Activated T-cell treated with anti-CD3 and anti-CD28 coated beads for 48 hours (primary cell): ENCODE results near the gene PLCH2.

Experiments used
- DNase-seq: peaks from one replicate; pipeline ENCODE4 v3.0.0-alpha.2; 2020; ENCODE audit warnings: low read depth

PLCH2 gene

DNA sequence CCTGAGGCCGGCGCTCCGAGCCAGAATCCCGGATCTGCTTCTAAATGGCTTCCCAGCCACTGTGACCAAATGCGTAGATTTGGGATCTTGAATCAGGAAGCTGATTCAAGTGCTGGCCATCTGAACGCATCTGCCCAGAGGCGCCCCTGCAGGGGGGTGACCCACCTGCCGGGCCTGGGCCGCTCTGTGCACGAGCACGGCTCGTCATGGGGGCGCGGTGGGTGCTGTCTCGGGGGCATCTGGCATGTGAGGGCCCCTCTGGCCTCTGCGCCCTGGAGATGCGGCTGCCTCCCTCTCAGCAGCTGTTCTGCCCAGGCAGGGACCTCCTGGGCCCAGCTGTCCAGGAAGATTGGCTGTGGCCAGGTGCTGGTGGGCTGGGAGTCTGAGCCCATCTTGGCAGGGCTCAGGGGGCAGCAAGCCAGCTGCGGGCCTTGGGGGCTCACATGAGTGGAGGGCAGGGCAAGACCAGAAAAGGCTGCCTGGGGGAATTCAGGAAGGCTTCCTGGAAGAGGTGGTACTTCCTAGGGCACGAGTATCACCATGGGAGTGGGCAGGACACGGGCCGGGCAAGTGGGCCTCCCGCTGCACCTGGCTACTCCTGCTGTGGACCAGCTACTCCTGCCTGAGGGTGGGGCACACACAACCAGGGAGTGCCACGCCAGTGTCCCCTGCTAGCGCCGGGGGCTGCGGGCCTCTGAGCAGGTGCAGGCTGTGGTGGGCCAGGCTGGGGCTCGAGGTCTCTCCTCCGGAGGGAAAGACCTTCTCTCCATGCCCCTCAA lies 25.1 kb downstream of the PLCH2 start:
- DNase-seq, result no peak

DNA sequence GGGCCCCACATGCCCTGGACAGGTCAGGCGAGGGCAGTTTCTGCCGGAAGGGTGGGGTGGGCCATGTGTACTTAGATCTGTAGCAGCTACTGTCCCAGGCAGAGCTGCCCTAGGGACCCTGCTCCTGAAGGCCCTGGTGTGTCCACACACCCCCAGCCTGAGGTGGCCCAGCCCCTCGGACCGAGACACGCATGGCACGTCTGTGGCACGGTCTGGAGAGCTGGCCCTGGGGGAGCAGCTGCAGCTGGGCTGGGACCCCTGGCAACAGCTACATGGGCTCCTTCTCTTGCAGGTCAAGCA lies 25.7 kb downstream of the PLCH2 start:
- DNase-seq, result no peak

DNA sequence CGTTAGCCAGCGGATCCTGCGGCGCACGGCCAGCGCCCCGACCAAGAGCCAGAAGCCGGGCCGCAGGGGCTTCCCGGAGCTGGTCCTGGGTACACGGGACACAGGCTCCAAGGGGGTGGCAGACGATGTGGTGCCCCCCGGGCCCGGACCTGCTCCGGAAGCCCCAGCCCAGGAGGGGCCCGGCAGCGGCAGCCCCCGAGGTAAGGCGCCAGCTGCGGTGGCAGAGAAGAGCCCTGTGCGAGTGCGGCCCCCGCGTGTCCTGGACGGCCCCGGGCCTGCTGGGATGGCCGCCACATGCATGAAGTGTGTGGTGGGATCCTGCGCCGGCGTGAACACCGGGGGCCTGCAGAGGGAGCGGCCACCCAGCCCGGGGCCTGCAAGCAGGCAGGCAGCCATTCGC lies 26.1 kb downstream of the PLCH2 start:
- DNase-seq, result no peak

DNA sequence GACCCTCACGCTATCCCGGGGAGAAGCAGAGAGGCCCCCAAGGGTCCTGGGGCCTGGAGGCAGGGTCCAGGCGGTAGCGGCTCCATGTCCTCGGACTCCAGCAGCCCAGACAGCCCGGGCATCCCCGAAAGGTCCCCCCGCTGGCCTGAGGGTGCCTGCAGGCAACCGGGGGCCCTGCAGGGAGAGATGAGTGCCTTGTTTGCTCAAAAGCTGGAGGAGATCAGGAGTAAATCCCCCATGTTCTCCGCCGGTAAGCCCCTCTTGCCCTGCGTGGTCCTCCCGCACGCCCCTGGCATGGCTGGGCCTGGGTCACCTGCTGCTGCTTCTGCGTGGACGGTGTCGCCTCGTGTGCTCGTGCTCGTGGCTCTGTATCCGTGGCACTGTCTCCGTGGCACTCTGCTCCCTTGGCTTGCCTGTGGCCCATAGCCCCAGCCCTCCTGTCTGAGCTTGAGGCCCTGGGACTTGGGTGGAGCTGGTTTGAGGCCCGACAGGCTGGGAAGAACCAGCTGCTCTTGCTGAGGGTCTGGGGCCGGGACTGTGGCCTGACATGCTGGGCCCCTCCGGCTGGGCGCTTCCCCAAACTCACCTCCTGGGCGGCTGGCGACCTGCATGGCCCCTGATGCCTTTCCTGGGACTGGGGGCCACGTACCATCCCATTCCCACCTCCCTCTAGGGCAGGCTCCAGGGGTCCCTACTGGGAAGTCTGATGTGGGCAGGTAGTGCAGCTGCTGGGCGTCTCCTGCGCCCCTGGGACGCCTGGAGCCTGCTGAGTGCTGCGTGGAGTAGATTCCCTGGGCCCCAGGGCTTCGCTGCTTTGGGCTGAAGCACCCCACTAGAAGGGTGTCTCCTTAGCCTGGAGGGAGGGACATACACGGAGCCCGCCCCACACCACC lies 26.8 kb downstream of the PLCH2 start:
- no peak for DNase-seq

DNA sequence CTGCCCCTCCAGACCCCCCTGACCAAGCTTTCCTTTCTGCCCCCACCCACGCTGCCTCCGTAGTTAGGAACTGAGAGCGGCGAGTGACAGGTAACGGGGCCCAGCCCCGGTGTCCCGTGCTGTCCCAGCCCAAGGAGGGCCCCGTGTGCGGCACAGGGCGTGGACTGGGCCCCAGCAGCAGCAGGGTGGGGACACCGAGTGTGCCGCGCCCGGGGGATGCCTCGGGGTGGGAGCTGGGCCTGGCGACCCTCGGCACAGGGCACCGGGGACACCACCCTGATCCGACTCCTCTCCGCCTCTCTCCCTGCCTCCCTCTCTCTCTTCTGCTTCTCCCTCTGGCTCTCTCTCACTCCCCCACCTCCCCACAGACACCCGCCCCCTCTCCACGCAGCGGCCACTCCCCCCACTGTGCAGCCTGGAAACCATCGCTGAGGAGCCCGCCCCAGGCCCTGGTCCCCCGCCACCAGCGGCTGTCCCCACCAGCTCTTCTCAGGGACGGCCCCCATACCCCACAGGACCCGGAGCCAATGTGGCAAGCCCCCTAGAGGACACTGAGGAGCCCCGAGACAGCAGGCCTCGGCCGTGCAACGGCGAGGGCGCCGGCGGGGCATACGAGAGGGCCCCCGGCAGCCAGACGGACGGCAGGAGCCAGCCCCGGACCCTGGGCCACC lies 27.6 kb downstream of the PLCH2 start:
- no peak for DNase-seq

DNA sequence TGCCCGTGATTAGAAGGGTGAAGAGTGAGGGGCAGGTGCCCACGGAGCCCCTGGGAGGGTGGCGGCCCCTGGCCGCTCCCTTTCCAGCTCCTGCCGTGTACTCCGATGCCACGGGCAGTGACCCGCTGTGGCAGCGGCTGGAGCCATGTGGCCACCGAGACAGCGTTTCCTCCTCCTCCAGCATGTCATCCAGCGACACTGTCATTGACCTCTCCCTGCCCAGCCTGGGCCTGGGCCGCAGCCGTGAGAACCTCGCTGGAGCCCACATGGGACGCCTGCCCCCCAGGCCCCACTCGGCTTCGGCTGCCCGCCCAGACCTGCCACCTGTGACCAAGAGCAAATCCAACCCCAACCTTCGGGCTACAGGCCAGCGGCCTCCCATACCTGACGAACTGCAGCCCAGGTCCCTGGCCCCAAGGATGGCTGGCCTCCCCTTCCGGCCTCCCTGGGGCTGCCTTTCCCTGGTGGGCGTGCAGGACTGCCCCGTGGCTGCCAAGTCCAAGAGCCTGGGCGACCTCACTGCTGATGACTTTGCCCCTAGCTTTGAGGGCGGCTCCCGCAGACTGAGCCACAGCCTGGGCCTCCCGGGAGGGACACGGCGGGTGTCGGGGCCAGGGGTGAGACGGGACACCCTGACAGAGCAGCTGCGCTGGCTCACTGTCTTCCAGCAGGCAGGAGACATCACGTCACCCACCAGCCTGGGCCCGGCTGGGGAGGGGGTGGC lies 28.3 kb downstream of the PLCH2 start:
- DNase-seq, result no peak

DNA sequence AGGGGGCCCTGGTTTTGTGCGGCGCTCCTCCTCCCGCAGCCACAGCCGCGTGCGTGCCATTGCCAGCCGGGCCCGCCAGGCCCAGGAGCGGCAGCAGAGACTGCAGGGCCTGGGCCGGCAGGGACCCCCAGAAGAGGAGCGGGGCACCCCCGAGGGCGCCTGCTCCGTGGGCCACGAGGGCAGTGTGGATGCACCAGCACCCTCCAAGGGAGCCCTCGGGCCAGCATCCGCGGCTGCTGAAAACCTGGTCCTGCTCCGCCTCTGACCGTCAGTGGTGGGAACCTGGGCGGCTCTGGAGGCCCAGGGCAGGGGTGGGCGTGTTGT lies 28.8 kb downstream of the PLCH2 start:
- no peak for DNase-seq

DNA sequence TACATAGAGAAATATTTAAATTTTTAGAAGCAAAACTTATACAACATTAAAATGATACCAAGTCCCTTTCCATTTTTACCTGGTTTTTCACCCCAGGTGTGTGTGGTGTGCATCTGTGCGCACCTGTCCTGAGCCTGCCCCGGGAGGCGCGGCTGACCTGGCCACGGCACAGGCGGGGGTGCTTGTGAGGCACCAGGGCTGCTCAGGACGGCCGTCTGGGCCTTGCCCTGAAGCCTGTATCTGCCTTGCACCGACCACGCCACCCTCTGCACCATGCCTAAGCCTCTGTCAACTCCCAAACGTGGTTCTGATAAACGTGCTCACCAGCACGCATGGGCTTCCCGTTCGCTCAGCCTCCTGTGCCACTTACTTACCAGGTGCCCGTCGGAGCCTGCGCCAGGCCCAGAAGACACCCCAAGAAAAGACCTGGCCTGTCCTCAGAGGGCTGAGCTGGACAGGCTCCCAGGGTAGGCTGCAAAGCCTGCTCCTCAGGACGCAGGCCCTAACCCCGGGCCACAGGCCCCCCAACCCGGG lies 29.4 kb downstream of the PLCH2 start:
- no peak for DNase-seq

DNA sequence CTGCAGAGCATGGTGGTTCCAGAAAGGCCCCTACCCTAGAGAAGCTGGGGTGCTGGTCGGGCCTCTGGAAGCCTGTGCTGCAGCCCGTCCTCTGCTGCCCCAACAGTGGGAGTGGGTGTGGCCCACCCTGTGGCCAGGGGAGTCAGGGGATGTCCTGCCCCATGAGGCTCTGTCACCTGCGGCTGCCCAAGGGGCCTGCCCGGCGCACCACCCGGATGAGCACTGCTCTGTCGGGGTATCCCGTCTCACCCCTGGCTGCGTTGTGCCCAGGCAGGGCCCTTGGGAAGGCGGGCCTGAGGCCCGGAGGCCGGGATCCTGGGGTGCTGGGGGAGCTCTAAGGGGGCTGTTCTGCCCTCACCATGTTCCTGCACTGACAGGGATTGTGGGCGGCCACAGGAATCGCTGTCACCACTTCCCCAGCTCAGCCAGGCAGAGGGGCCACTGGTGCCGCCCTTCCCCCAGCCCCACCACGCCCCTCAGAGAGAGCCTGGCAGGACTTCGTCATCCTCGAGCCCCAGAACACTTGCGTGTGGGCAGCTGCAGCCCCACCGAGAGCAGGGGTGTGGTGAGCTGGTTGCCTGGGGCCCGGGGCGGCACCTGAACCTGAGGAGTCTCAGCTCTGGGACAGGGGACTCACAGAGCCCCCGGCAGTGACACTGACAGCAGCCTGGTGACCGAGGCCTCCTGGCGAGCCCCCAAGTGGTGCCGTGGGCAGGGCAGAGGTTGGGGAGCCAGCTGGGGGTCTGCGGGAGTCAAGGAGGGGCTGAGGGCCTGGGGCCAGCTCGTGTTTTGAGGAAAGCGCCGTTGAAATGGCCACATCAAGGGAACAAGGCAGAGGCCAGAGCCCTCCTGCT lies 30.1 kb downstream of the PLCH2 start:
- no peak for DNase-seq

DNA sequence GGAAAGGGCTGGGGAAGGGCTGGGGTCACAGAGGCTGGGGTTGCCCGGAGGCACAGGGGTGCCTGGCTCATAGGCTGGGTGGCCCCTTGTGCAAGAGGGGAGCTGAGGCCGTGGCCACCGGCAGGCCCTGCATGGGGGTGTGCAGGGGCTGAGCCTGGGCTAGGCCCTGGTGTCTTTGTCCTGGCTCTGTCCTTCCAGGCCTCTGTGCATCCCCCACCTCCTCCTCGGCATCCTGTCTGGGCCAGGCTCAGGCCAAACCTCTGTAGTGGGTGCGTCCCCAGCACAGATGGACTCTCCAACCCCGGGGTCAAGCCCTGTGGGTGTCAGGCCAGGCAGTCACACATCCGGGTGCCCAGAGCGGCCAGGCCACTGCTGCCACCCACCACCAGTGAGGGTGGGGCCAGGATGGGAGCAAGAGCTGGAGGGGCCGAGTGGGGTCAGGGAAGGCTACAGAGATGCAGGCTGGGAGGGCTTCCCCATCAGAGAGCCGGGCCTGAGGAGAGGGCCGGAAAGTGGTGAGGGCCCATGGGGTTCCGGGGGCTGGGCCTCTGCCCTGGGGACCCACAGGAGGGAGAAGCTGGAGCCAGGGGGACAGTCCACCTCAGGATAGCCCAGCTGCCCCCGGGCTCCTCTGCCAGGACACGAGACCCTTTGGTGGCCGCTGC lies 30.9 kb downstream of the PLCH2 start:
- no peak for DNase-seq

DNA sequence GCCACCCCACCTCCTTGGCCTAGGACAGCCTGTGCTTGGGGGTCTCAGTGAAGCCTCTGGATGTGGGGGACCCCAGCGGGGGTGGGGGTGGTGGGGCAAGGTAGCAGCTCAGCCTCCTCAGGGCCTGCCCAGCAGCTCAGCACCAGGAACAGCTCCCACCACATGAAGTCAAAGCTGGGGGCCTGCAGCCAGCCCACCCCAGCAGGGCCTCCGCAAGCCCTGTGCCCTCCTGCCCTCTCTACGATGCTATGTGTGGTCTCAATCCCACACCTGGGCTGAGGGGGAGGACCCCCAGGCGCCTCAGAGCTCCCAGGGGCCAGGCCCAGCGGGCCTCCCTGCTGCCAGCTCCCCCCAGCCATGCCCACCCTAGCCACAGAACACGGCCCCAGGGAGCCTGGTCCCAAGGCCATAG lies 31.7 kb downstream of the PLCH2 start:
- DNase-seq, result no peak

DNA sequence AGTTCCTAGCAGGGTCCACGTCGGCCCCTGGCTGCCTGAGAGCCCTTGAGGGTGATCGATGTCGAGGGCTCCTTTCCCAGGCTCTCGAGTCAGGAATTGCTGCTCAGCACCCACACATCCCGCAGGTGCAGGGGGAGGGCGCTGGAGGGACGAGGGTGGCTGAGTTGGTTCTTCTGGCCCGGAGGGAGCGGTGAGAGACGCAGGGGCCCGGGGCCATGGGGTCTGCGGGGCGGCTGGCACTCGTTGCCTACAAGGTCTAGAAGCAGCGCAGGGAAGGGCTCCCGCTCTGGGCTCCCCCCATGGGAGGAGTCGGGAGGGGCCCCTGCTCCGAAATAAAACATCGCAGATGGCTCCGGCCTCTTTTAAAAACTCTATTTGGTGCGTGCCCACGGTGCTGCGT lies 32.1 kb downstream of the PLCH2 start:
- DNase-seq, result no peak

DNA sequence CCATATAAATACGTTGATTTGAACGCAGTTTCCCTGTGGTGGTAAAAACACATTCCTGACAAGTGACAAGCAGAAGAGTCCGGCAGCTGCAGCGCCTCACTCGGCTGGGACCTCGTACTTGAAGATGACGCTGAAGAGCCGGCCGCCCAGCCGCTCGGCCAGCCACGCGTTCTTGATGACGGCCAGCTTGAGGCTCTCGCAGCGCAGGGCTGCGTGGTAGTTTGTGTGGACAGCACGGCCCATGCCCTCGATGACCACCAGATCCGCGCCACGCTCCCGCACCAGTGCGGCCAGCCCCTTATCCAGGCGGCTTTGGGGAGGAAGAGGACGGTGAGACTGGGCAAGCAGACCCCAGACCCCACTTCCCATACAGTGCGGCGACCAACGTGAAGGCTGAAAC lies 32.7 kb downstream of the PLCH2 start:
- DNase-seq, result no peak

DNA sequence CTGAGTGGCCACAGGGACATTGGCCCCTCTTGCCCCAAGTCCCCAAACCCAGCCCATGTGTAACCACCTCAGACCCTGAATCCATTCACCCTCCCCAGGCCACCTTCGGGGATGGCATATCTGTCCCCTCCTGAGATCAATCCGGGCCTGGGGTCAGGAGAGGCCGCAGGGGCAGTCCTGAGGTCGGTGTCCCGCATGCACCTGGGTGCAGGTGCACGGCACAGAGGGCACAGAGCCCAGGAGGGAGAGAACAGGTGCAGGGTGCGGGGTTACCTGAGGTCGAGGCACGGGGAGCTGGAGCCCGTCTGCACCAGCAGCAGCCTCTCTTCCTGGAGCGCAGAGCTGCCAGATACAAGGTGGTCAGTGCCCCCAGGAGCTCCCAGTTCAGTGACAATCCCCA lies 33.5 kb downstream of the PLCH2 start:
- DNase-seq, result no peak

DNA sequence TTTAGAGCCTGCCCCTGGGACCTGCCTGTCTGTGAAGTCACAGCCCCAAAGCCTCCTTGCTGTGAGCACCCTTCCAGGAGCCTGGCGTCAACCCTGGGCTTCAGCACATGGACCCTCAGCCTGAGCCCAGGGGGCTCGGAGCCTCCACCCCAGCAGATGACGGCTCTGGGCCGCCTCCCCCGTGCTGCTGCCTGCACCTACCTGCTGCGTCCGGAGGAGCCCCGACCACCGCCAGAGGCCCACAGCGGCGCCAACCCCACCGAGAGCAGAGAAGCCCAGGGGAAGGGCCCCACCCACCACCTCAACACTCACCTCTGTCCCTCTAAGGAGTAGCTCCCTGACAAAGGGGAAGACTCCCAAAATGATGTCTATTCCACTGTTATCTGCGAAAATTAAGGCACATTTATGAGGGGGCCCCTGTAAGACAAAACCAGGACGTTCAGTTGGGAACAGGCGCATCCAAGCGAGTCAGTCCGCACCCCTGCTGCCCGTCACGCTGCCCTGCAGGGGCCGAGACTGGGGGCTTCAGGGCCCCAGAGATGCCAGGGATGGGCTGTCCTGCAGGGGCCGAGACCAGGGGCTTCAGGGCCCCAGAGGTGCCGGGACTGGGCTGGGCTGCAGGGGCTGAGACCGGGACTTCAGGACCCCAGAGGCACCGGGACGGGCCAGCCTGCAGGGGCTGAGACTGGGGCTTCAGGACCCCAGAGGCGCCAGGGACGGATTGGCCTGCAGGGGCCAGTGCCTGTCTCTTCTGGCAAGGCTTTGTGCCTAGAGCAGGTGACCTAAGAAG lies 34.5 kb downstream of the PLCH2 start:
- no peak for DNase-seq

DNA sequence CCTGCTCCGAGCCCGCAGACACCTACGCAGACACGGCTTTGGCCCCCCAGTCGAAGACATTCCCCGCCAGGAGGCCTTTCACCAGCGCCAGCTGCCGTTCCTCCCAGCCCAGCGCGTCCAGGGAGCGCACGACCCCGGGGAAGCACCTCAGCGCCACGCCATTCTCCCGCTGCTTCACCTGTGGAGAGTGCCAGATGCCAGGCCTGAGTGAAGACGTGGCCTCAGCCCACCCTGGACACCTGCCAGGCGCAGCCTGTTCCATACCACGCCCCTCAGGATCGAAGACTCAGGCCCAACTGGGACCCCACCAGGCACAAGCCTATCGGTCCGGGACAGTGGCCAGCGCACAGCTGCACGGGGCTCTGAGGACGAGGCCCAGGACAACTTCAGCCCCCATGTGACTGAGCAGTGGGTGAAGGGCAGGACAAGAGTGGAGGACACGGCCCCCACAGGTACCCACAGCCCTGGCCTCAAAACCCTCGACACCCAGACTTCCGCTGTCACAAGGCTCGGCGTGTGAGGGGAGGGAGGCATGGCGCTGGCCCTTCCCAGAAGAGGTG lies 36.9 kb downstream of the PLCH2 start:
- no peak for DNase-seq

DNA sequence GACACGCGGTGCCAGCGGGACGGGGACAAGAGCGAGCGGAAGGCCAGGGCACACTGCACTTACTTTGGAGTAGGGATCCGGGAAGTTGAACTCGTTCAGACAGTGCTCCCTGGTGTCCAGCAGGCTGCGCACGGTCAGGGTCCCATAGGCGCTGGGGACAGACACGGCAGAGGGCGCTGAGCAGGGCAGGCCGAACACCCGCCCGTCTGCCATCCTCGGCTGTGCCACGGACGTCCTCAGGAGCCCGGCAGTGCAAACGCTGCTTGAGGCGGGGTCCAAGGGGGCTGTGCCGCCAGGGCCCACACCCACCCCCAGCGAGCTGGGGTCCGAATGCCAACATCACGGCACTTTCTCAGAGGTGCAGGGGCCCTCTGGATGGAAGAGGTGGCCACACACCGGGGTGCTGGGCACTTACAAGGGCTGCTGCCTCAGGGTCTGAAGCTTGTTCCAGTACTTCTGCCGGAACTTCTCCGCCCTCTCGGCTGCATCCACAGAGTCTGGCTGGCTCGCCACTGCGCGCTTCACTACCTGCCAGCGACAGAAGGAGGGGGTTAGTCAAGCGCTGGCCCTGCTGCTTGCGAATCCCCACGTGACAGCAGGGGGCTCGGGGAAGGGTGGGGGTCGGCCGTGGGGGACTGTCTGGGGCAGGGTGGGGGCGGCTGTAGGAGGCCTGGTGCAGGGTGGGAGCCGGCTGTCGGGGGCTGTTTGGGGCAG lies 38.0 kb downstream of the PLCH2 start:
- DNase-seq, result no peak

DNA sequence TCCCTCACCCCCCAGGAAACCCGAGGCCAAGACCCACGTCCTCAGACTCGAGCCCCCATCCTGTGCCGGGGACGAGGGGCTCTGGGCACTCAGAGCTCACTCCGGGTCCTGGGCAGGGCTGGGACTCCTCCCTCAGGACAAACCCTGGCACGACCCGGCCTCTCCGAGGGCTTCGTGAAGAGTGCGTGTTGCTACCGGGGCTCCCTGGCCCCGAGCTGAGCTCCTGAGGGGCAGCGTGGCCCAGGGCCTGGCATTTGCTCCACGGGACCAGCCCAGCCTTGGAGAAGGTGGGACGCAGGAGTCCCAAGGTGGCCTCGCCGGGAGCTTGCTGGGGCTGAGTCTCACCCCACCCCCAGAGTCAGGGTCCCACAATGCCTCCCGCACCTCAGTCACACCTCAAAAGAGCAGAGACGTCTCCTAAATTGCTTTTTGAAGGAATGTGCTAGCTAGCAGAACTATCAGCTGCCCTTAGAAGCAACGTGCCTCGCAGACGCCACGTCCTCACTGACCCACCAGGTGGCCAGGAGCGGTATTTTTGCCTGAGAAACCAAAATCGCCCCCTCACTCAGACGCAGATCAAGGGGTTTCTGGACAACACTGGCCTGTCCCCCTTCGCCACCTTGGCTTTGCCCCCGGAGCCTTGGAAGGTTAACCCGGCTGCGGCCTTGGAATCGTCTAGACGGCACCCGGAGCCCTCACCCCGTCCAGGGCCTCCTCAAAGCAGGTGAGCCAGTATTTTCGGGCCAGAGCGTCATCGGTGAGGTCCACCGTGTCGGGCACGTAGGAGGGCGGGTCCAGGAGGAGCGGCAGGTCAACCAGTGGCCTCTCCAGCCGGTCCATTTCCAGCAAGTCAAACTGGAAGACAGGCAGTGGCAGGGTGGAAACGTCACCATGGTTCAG lies 39.0 kb downstream of the PLCH2 start:
- no peak for DNase-seq
